Prostate gland (tissue), 2 donors: ENCODE results near the gene GNG2. TPM values are rescaled to one million over a fixed set of nuclear protein-coding genes. Genes with fewer than 3 reads are reported as not detected.

Experiments
- DNase-seq: peaks from one replicate; pipeline ENCODE4 v3.0.0-alpha.2; 2019; ENCODE audit warnings: low spot score
- H3K27ac ChIP-seq, 2 donors: fragments of 200-600 bp; sonication (generic); 2 replicates each; pipeline ENCODE4 v1.5.1; 2017 to 2019
- H3K27me3 ChIP-seq: fragments of 200-600 bp; sonication (generic); replicated peaks from 2 replicates; pipeline ENCODE4 v1.5.1; 2019; ENCODE audit not compliant: insufficient read depth
- H3K36me3 ChIP-seq, 2 donors: fragments of 200-600 bp; sonication (generic); 1 replicate in 1 of 2; 2 replicates in 1 of 2; pipeline versions ENCODE4 v1.5.1 to v1.8.1; 2017 to 2019
- H3K4me1 ChIP-seq: fragments of 200-600 bp; sonication (generic); replicated peaks from 2 replicates; pipeline ENCODE4 v1.5.1; 2019
- H3K4me3 ChIP-seq, 2 donors: fragments of 200-600 bp; sonication (generic); 2 replicates each; pipeline ENCODE4 v1.5.1; 2017 to 2019
- H3K9me3 ChIP-seq: fragments of 200-600 bp; sonication (generic); 2 replicates; pipeline ENCODE4 v1.5.1; 2017
- CTCF ChIP-seq, 4 experiments: fragments of 200-600 bp in 2 of 4; fragments of 450-650 bp in 2 of 4; sonication (generic) in 2 of 4; IDR thresholded peaks; 1 replicate in 3 of 4; 2 replicates in 1 of 4; pipeline ENCODE4 v1.5.1; 2016 to 2019; ENCODE audit warnings: antibody characterized with exemption in 4 of 4, mild to moderate bottlenecking in 2 of 4, moderate library complexity in 2 of 4
- POLR2A ChIP-seq: fragments of 450-650 bp; IDR thresholded peaks from one replicate; pipeline ENCODE4 v1.6.1; 2016; ENCODE audit warnings: antibody characterized with exemption, mild to moderate bottlenecking
- POLR2AphosphoS5 ChIP-seq: sonication (generic); formaldehyde crosslinking; IDR thresholded peaks from one replicate; pipeline ENCODE4 v1.6.1; 2017; ENCODE audit warnings: antibody characterized with exemption
- WGBS: methylation state at CpG from one replicate; pipeline ENCODE4 v1.1.5; 2018; 5-methylcytosine and 5-hydroxymethylcytosine counted together
- intact Hi-C: fragments of 100-400 bp; cut with DNase I; formaldehyde crosslinking; loops from one replicate; pipeline ENCODE4 v1.14.2; 2022
- total RNA-seq, 2 donors: library from RNA; depleted of rRNA; stranded (reverse); fragments of >200 nt; gene quantifications; one replicate each; pipeline ENCODE4 v1.1.0, GENCODE V29; 2016

The GNG2 gene
- total RNA-seq, 2 donors from 2014 or later, result 2.7 to 120 TPM

- intact Hi-C loops, result no loop called here
- DNase-seq, result no peak
- no peak for TF ChIP-seq POLR2AphosphoS5
- no peak for TF ChIP-seq CTCF (IDR thresholded peaks at IDR 0.05)
- TF ChIP-seq POLR2A, result no peak
- H3K36me3 ChIP-seq, result no peaks in the 10 kb centered on the region
- no peak overlapping the region for H3K27ac ChIP-seq
- no peaks in the 10 kb centered on the region for H3K4me1 ChIP-seq
- WGBS, result 64% methylated on average over 7 of the region's 7 CpGs
- H3K27me3 ChIP-seq, result no peaks in the 10 kb centered on the region
- H3K4me3 ChIP-seq, result no peak overlapping the region
- no peaks in the 10 kb centered on the region for H3K9me3 ChIP-seq
Observed at GRCh38 chr14:51880835-51881580, 20.6 kb downstream of the GNG2 start.

- TF ChIP-seq POLR2A (no peak), CTCF (IDR thresholded peaks at IDR 0.05) (no peak), POLR2AphosphoS5 (no peak)
- Histone ChIP-seq H3K9me3 (no peaks in the 10 kb centered on the region), H3K27ac (no peak overlapping the region), H3K36me3 (no peaks in the 10 kb centered on the region), H3K4me1 (no peaks in the 10 kb centered on the region), H3K27me3 (no peaks in the 10 kb centered on the region), H3K4me3 (no peak overlapping the region)
- intact Hi-C loops, result no loop called here
- WGBS, result 61% methylated on average over 2 of the region's 2 CpGs
- no peak for DNase-seq
Observed at GRCh38 chr14:51881636-51882035, 21.2 kb downstream of the GNG2 start.

GRCh38 chr14:51883232-51883631 lies 22.8 kb downstream of the GNG2 start:
- Histone ChIP-seq H3K27me3 (no peaks in the 10 kb centered on the region), H3K36me3 (no peaks in the 10 kb centered on the region), H3K9me3 (no peaks in the 10 kb centered on the region), H3K27ac (no peak overlapping the region), H3K4me3 (no peak overlapping the region), H3K4me1 (no peaks in the 10 kb centered on the region)
- whole genome bisulfite sequencing, result 73% methylated on average over 2 of the region's 2 CpGs
- DNase-seq, result no peak
- intact Hi-C loops, result no loop called here
- no peak for TF ChIP-seq POLR2AphosphoS5

- TF ChIP-seq POLR2AphosphoS5, result no peak
- TF ChIP-seq CTCF (IDR thresholded peaks at IDR 0.05), result no peak
- H3K27ac ChIP-seq, result no peak overlapping the region
Observed at GRCh38 chr14:51884086-51884927, 23.9 kb downstream of the GNG2 start.

GRCh38 chr14:51889851-51890250 lies 29.4 kb downstream of the GNG2 start:
- Histone ChIP-seq H3K36me3 (no peaks in the 10 kb centered on the region), H3K4me1 (no peaks in the 10 kb centered on the region), H3K9me3 (no peaks in the 10 kb centered on the region), H3K27ac (no peak overlapping the region), H3K4me3 (no peak overlapping the region), H3K27me3 (no peaks in the 10 kb centered on the region)
- 82% methylated on average over 2 of the region's 2 CpGs for WGBS
- intact Hi-C loops, result no loop called here
- no peak for TF ChIP-seq CTCF (IDR thresholded peaks at IDR 0.05)
- TF ChIP-seq POLR2AphosphoS5, result no peak
- TF ChIP-seq POLR2A, result no peak
- no peak for DNase-seq

More at GRCh38 chr14:51884086-51884927, 23.9 kb downstream of the GNG2 start:
- Histone ChIP-seq H3K9me3 (no peaks in the 10 kb centered on the region), H3K27me3 (no peaks in the 10 kb centered on the region), H3K36me3 (no peaks in the 10 kb centered on the region), H3K4me3 (no peak overlapping the region), H3K4me1 (no peaks in the 10 kb centered on the region)
- DNase-seq, result no peak
- WGBS, result 44% methylated on average over 7 of the region's 7 CpGs
- intact Hi-C loops, result no loop called here
